Ishikawa (cell line): ENCODE measurements around the gene HDGFL2.

Source experiments
- EP300 ChIP-seq: IDR thresholded peaks from 2 replicates; pipeline ENCODE4 v1.6.1; 2012; ENCODE audit warnings: borderline replicate concordance
- NFIC ChIP-seq: IDR thresholded peaks from 2 replicates; pipeline ENCODE4 v1.6.1; 2012
- TAF1 ChIP-seq: IDR thresholded peaks from 2 replicates; pipeline ENCODE4 v1.6.1; 2012; ENCODE audit warnings: low read depth, mild to moderate bottlenecking
- TCF12 ChIP-seq: IDR thresholded peaks from 2 replicates; pipeline ENCODE4 v1.6.1; 2012; ENCODE audit warnings: low read depth
- YY1 ChIP-seq: IDR thresholded peaks from 2 replicates; pipeline ENCODE4 v1.6.1; 2012; ENCODE audit warnings: low read depth
- TF ChIP-seq, protein P1 (sequence below): IDR thresholded peaks from 2 replicates; pipeline ENCODE4 v1.6.1; 2012
- TF ChIP-seq, protein P2 (sequence below): IDR thresholded peaks from 2 replicates; pipeline ENCODE4 v1.6.1; 2012

- TF ChIP-seq TCF12 (no peak), TAF1 (no peak), YY1 (no peak), EP300 (no peak), NFIC (no peak)
- TF ChIP-seq, protein P1, sequence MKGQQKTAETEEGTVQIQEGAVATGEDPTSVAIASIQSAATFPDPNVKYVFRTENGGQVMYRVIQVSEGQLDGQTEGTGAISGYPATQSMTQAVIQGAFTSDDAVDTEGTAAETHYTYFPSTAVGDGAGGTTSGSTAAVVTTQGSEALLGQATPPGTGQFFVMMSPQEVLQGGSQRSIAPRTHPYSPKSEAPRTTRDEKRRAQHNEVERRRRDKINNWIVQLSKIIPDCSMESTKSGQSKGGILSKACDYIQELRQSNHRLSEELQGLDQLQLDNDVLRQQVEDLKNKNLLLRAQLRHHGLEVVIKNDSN = no peak
- TF ChIP-seq, protein P2, sequence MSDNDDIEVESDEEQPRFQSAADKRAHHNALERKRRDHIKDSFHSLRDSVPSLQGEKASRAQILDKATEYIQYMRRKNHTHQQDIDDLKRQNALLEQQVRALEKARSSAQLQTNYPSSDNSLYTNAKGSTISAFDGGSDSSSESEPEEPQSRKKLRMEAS = no peak
Observed at GRCh38 chr19:4516939-4517300, 44.8 kb downstream of the HDGFL2 start.
